ENCODE measurements around the gene OR2AT4. TPM values are rescaled to one million over a fixed set of nuclear protein-coding genes. Genes with fewer than 3 reads are reported as not detected.
A peak's percentile ranks its signal among the peaks of the same experiment; 100 is the strongest.

OR2AT4 gene
- total and polyA plus RNA-seq, 10 donors, result not detected

DNA sequence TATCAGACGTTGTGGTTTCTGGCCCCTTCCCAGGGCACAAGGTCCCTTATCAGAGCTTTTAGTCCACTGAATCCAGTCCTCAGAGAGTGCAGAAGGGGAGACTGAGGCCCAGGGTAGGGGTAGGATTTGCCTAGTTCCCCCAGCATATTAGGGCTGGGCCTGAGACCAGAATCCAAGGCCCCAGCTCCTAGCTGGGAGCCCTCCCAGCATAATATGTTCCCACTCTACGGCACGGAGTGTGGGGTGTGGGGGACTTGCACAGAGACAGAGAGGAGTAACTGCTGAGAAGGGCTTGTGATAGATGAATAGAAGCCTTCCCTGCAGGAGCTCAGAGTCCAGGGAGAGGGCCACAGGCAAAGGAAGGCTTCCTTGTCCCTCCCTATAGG, 64.1 kb downstream of the OR2AT4 start:
- H3K4me3 ChIP-seq, result no peak overlapping the region
- no peaks in the 10 kb centered on the region for H3K9me3 ChIP-seq
- intact Hi-C loops (cut with DNase I; ENCODE audit: low total_unique reads), result loop anchor here (5.0 kb wide), 1 partner anchor 105 kb away; no protein-coding TSS in a partner anchor
- peaks cover 0 to 10% (median 0%) of the 10 kb centered on the region in 6 donors for H3K4me1 ChIP-seq
- no peak for DNase-seq
- H3K27me3 ChIP-seq (replicated peaks in 1 of 7), result no peaks in the 10 kb centered on the region
- TF ChIP-seq, protein P1, sequence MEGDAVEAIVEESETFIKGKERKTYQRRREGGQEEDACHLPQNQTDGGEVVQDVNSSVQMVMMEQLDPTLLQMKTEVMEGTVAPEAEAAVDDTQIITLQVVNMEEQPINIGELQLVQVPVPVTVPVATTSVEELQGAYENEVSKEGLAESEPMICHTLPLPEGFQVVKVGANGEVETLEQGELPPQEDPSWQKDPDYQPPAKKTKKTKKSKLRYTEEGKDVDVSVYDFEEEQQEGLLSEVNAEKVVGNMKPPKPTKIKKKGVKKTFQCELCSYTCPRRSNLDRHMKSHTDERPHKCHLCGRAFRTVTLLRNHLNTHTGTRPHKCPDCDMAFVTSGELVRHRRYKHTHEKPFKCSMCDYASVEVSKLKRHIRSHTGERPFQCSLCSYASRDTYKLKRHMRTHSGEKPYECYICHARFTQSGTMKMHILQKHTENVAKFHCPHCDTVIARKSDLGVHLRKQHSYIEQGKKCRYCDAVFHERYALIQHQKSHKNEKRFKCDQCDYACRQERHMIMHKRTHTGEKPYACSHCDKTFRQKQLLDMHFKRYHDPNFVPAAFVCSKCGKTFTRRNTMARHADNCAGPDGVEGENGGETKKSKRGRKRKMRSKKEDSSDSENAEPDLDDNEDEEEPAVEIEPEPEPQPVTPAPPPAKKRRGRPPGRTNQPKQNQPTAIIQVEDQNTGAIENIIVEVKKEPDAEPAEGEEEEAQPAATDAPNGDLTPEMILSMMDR (IDR thresholded peaks at IDR 0.05 in 8 of 11, conservative IDR thresholded peaks at IDR 0.05 in 3 of 11), result no peak
- TF ChIP-seq POLR2AphosphoS5 (IDR thresholded peaks at IDR 0.05) (no peak), POLR2A (IDR thresholded peaks at IDR 0.05) (no peak)
- WGBS, 5 donors, result 82 to 100% (median 90%) methylated on average over 3 of the region's 3 CpGs
- no peak overlapping the region for H3K27ac ChIP-seq
- no peaks in the 10 kb centered on the region for H3K36me3 ChIP-seq

DNA sequence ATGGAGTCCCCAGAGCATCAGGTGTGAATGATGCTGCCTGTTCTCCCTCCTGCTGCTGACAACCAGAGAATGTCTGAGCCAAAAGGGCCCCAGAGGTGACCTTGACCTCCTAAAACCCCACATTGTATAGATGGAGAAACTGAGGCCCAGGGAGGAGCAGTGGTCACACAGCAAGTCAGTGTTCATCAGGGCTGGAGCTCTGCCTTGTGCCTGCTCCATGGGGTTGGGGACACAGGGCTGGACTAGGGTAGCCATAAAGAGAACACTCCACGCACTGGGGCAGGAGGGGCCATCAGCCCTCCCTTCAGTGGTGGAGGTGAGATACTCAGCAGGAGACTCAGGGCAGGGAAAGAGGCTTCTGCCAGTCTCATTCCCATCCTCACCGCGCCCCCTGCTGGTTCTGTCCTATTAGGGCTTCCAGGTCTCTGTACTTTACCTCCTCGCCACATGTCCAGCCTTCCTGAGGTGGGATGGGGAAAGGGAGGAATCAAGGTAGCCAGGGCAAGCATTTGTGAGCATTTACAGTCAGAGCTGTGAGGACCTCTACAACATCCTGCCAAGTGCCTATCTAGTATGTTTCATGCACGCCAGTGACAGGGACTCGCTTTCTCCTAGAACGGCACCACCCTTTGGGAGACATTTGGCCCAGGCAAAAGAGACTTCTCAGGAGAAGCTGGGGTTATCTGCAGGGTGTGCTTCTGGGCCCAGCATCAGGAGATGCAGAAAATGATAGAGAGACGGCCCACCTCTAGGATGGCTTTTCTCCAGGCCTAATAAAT, 64.7 kb downstream of the OR2AT4 start:
- H3K27ac ChIP-seq, result no peak overlapping the region
- WGBS, 5 donors, result 64 to 74% (median 73%) methylated on average over 8 of the region's 8 CpGs
- intact Hi-C loops (cut with DNase I; ENCODE audit: low total_unique reads), result loop anchor here (5.0 kb wide), 1 partner anchor 105 kb away; no protein-coding TSS in a partner anchor

More for the DNA sequence above, 64.7 kb downstream of the OR2AT4 start:
- no peaks in the 10 kb centered on the region for H3K9me3 ChIP-seq
- H3K27me3 ChIP-seq (replicated peaks in 1 of 7), result no peaks in the 10 kb centered on the region
- no peak overlapping the region for H3K4me3 ChIP-seq
- H3K36me3 ChIP-seq, result no peaks in the 10 kb centered on the region
- H3K4me1 ChIP-seq, result peaks cover 0 to 10% (median 0%) of the 10 kb centered on the region in 6 donors
- DNase-seq, result peak; percentile 85
- TF ChIP-seq POLR2AphosphoS5 (IDR thresholded peaks at IDR 0.05) (no peak), POLR2A (IDR thresholded peaks at IDR 0.05) (no peak)
- TF ChIP-seq, protein P1 (IDR thresholded peaks at IDR 0.05 in 8 of 11, conservative IDR thresholded peaks at IDR 0.05 in 3 of 11), result peak in 10 of 11 experiments; percentile 24 to 74 (median 62)

Other genes with a start within 250 kb of the OR2AT4 start
- 10 to 100 TPM; 11.5 to 60.1 (median 25.1) TPM for gene XRRA1, start 147.8 kb downstream of the OR2AT4 start, total RNA-seq
- 1 to 10 TPM; 1.4 to 2.7 (median 1.9) TPM for gene XRRA1, start 147.8 kb downstream of the OR2AT4 start, polyA plus RNA-seq
- gene SPCS2, start 147.6 kb downstream of the OR2AT4 start, total RNA-seq, result 100 to 1,000 TPM in 4 of 7 donors, 10 to 100 TPM in 3; 33.4 to 120 (median 115) TPM
- gene SPCS2, start 147.6 kb downstream of the OR2AT4 start, polyA plus RNA-seq, result 100 to 1,000 TPM; 110 to 136 (median 131) TPM
- 10 to 100 TPM in 6 of 7 donors, 1 to 10 TPM in 1; 7.8 to 14.9 (median 13.8) TPM for gene NEU3, start 107.9 kb downstream of the OR2AT4 start, total RNA-seq
- gene NEU3, start 107.9 kb downstream of the OR2AT4 start, polyA plus RNA-seq, result 1 to 10 TPM; 2.8 to 6.1 (median 3.2) TPM
- 100 to 1,000 TPM in 5 of 7 donors, 10 to 100 TPM in 2; 75.1 to 307 (median 181) TPM for gene SLCO2B1, start 54.2 kb upstream of the OR2AT4 start, total RNA-seq
- 10 to 100 TPM; 10.2 to 18.4 (median 14.4) TPM for gene SLCO2B1, start 54.2 kb upstream of the OR2AT4 start, polyA plus RNA-seq
- under 1 TPM in 4 of 7 donors, not detected in 3; 0.16 to 0.59 (median 0.23) TPM for gene TPBGL, start 143.9 kb upstream of the OR2AT4 start, total RNA-seq
- under 1 TPM; 0.10 to 0.15 (median 0.11) TPM for gene TPBGL, start 143.9 kb upstream of the OR2AT4 start, polyA plus RNA-seq